SK-N-SH (cell line): Measurements from ENCODE around the gene ERRFI1.

Experiments used
- CHD2 ChIP-seq: fragments of 150-350 bp; IDR thresholded peaks from 2 replicates; pipeline ENCODE4 v1.6.1; 2018; ENCODE audit warnings: low read length; ENCODE audit not compliant: partially characterized antibody
- EP300 ChIP-seq, 2 experiments: IDR thresholded peaks; 2 replicates each; pipeline versions ENCODE4 v1.4.0 to v1.6.1; 2012; ENCODE audit warnings: borderline replicate concordance in 1 of 2, low read depth in 1 of 2, low read length in 1 of 2
- EZH2phosphoT487 ChIP-seq: fragments of 200-600 bp; sonication (generic); IDR thresholded peaks from 2 replicates; pipeline ENCODE4 v1.6.1; 2017; ENCODE audit warnings: low read depth, mixed run types, mild to moderate bottlenecking, antibody characterized with exemption, moderate library complexity, borderline replicate concordance
- JUND ChIP-seq: IDR thresholded peaks from 2 replicates; pipeline ENCODE4 v1.4.0; 2012
- POLR2AphosphoS5 ChIP-seq: IDR thresholded peaks from 2 replicates; pipeline ENCODE4 v1.6.1; 2012; ENCODE audit warnings: low read depth, low read length
- RAD21 ChIP-seq: IDR thresholded peaks from 2 replicates; pipeline ENCODE4 v1.6.1; 2012; ENCODE audit warnings: mild to moderate bottlenecking, low read length
- RCOR1 ChIP-seq: fragments of 150-350 bp; IDR thresholded peaks from 2 replicates; pipeline ENCODE4 v1.6.1; 2017; ENCODE audit warnings: antibody characterized with exemption, low read length
- TAF1 ChIP-seq: IDR thresholded peaks from 2 replicates; pipeline ENCODE4 v1.6.1; 2012; ENCODE audit warnings: low read depth, mild to moderate bottlenecking, low read length, moderate library complexity, borderline replicate concordance
- TEAD4 ChIP-seq: IDR thresholded peaks from 2 replicates; pipeline ENCODE4 v1.4.0; 2012; ENCODE audit warnings: mild to moderate bottlenecking, borderline replicate concordance; ENCODE audit not compliant: insufficient read depth
- YY1 ChIP-seq: IDR thresholded peaks from 2 replicates; pipeline ENCODE4 v1.4.0; 2012; ENCODE audit warnings: low read depth, mild to moderate bottlenecking
- TF ChIP-seq, protein P1 (sequence below): fragments of 200-600 bp; sonication (generic); IDR thresholded peaks from 2 replicates; pipeline ENCODE4 v1.6.1; 2017; ENCODE audit warnings: antibody characterized with exemption, mild to moderate bottlenecking, moderate library complexity
- TF ChIP-seq, protein P2 (sequence below): fragments of 150-350 bp; IDR thresholded peaks from 2 replicates; pipeline ENCODE4 v1.6.1; 2016; ENCODE audit warnings: mild to moderate bottlenecking, low read depth, low read length
- TF ChIP-seq, protein P3 (sequence below): fragments of 150-350 bp; IDR thresholded peaks from 2 replicates; pipeline ENCODE4 v1.6.1; 2017; ENCODE audit warnings: antibody characterized with exemption, low read length, low read depth, borderline replicate concordance

DNA sequence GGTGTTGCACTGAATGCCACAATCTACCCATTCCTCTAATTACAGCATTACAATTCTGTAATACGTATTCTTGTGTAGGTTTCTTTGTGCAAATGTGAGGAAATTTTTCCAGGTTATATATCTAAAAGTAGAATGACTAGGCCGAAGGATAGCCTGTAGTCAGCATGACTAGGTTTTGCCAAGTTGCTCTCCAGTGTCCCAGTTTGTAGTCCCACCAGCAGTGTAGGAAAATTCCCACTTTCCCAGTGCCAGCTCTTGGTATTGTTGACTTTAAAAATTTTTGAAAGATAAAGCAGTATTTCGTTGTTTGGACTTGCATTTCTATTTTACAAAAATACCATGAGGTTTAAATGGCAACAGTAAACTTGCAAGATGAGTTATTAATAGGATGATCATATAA lies 61.6 kb downstream of the ERRFI1 start:
- no peak for TF ChIP-seq RAD21
- no peak for TF ChIP-seq TEAD4
- TF ChIP-seq EP300 (IDR thresholded peaks at IDR 0.05; ENCODE audit: borderline replicate concordance in 1 of 2, low read depth in 1 of 2, low read length in 1 of 2), result no peak
- TF ChIP-seq, protein P1, sequence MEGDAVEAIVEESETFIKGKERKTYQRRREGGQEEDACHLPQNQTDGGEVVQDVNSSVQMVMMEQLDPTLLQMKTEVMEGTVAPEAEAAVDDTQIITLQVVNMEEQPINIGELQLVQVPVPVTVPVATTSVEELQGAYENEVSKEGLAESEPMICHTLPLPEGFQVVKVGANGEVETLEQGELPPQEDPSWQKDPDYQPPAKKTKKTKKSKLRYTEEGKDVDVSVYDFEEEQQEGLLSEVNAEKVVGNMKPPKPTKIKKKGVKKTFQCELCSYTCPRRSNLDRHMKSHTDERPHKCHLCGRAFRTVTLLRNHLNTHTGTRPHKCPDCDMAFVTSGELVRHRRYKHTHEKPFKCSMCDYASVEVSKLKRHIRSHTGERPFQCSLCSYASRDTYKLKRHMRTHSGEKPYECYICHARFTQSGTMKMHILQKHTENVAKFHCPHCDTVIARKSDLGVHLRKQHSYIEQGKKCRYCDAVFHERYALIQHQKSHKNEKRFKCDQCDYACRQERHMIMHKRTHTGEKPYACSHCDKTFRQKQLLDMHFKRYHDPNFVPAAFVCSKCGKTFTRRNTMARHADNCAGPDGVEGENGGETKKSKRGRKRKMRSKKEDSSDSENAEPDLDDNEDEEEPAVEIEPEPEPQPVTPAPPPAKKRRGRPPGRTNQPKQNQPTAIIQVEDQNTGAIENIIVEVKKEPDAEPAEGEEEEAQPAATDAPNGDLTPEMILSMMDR, result no peak
- TF ChIP-seq RCOR1, result no peak
- TF ChIP-seq YY1, result no peak
- no peak for TF ChIP-seq TAF1
- TF ChIP-seq CHD2, result no peak
- no peak for TF ChIP-seq JUND
- TF ChIP-seq EZH2phosphoT487, result no peak
- no peak for TF ChIP-seq POLR2AphosphoS5
- TF ChIP-seq, protein P2, sequence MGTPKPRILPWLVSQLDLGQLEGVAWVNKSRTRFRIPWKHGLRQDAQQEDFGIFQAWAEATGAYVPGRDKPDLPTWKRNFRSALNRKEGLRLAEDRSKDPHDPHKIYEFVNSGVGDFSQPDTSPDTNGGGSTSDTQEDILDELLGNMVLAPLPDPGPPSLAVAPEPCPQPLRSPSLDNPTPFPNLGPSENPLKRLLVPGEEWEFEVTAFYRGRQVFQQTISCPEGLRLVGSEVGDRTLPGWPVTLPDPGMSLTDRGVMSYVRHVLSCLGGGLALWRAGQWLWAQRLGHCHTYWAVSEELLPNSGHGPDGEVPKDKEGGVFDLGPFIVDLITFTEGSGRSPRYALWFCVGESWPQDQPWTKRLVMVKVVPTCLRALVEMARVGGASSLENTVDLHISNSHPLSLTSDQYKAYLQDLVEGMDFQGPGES, result no peak
- TF ChIP-seq, protein P3, sequence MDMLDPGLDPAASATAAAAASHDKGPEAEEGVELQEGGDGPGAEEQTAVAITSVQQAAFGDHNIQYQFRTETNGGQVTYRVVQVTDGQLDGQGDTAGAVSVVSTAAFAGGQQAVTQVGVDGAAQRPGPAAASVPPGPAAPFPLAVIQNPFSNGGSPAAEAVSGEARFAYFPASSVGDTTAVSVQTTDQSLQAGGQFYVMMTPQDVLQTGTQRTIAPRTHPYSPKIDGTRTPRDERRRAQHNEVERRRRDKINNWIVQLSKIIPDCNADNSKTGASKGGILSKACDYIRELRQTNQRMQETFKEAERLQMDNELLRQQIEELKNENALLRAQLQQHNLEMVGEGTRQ, result no peak
